Adipose tissue (tissue), 3 donors: ENCODE results near the gene METTL9. TPM values are rescaled to one million over a fixed set of nuclear protein-coding genes. Genes with fewer than 3 reads are reported as not detected.
"Not testable (repeated sequence)": the region's sequence is repeated elsewhere in the genome, so short reads cannot be mapped to it uniquely, and the experiment has no call there.

ENCODE experiments used
- H3K27ac ChIP-seq: one replicate; pipeline ENCODE4 v1.5.1; 2013; ENCODE audit warnings: low read depth, low read length
- WGBS, 3 donors: extraction: QIAGEN DNeasy Blood & Tissue Kit; methylation state at CpG; one replicate each; pipeline ENCODE4 v1.1.7; 2013; 5-methylcytosine and 5-hydroxymethylcytosine counted together
- polyA plus RNA-seq, 3 donors: library from polyadenylated mRNA; stranded (reverse); fragments of 200-250 nt; gene quantifications; one replicate each; pipeline ENCODE4 v1.2.3, GENCODE V29; 2013
- donor health status: healthy with polysubstance abuse.
- donor health status: Bipolar disorder and iron deficiency.
- donor health status: healthy.

METTL9 gene
- 10 to 100 TPM; 25.3 to 72.7 (median 72.1) TPM for polyA plus RNA-seq

GRCh38 chr16:21599122-21600030 lies at the start of gene METTL9:
TSS of gene METTL9 (plus strand) at chr16:21599577. CDS start at chr16:21599734, 157 bp downstream.
- 0 to 1% (median 0%) methylated on average over 55 to 99 of the region's 100 CpGs for WGBS, 3 donors
- peak within 1 kb of the TSS; percentile 71 for H3K27ac ChIP-seq

DNA sequence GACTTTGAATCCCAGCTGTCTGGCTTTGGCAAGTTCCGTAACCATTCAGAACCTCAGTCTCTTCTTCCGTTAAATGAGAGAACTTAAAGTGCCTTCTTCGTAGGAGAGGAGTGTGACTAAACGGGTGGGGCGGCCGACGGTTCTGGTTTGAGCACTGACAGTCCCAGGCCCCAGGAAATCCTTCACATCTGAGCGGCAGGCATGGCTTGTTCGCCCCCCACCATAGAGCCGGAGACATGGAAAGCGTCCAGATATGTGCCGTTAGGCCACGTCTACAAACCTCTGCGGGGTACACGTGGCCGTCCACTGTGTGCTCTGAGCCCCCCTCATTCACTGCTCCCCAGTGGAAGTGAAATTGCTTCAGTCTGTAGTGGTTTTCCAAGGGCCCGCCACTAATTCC lies 49.4 kb upstream of the METTL9 start:
- WGBS, 3 donors, result 87 to 90% (median 90%) methylated on average over 17 of the region's 17 CpGs
- H3K27ac ChIP-seq, result not testable (repeated sequence)

- 31 to 65% (median 64%) methylated on average over 1 of the region's 5 CpGs for whole genome bisulfite sequencing, 3 donors
Observed at GRCh38 chr16:21550435-21550834, 48.9 kb upstream of the METTL9 start.

DNA sequence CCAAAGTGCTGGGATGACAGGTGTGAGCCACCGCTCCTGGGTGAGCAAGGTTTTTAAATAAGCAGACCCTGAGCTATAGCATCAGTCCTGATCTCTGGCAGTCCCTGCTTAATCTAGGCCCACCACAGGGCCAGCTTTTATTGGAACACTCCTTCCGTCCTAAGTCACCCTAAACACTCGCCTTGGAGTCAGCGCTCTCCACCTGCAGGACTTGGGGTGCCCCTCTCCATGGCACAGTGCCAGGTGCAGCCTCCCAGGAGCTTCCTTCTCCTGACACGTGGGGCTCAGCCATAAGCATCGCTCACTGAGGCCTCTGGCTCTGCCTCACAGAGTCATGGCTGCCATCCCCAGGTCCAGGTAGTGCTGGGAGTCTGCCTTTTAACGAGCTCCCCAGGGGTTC lies 48.3 kb upstream of the METTL9 start:
- WGBS, 3 donors, result 85 to 90% (median 87%) methylated on average over 4 of the region's 7 CpGs
- not testable (repeated sequence) for H3K27ac ChIP-seq

More at GRCh38 chr16:21550435-21550834, 48.9 kb upstream of the METTL9 start:
- not testable (repeated sequence) for H3K27ac ChIP-seq

DNA sequence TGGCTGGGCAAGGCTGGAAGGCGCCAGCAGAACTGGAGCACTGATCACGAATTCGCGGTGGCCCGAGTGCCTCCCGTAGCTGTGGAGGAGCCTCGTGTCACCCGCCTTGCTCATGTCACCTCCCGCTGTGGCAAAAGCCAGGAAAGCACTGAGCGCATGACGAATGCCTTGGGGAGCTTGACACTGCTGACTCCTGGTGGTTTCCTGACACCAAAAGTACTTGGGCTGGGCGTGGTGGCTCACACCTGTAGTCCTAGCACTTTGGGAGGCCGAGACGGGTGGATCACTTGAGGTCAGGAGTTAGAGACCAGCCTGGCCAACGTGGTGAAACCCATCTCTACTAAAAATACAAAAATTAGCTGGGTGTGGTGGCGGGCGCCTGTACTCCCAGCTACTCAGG lies 47.8 kb upstream of the METTL9 start:
- not testable (repeated sequence) for H3K27ac ChIP-seq
- WGBS, 3 donors, result 83 to 86% (median 85%) methylated on average over 12 to 16 of the region's 17 CpGs

- WGBS, 3 donors, result 79 to 87% (median 86%) methylated on average over 19 of the region's 19 CpGs
- not testable (repeated sequence) for H3K27ac ChIP-seq
Observed at GRCh38 chr16:21553481-21554296, 45.7 kb upstream of the METTL9 start.

GRCh38 chr16:21554795-21555585 lies 44.4 kb upstream of the METTL9 start:
- H3K27ac ChIP-seq, result no peak overlapping the region
- 30 to 33% (median 32%) methylated on average over 41 of the region's 41 CpGs for WGBS, 3 donors

DNA sequence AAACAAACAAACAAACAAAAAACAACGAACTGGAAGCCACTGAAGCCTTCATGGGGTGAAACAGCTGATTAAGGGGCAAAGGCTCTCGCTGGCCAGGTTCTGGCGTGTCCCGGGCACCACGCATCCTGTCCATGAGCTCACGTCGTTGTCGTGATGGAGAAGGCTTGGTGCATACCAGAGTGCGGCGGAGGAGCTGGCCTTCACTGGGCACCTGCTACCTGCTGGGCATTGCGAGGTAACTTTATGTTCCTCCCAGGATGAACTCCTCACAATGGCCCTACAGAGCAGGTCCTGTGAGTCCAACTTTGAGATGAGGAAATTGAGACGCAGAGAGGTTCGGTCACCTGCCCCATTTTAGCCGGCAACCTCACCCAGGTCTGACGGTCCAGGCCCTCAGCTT lies 43.8 kb upstream of the METTL9 start:
- not testable (repeated sequence) for H3K27ac ChIP-seq
- 85 to 89% (median 88%) methylated on average over 15 of the region's 15 CpGs for WGBS, 3 donors

DNA sequence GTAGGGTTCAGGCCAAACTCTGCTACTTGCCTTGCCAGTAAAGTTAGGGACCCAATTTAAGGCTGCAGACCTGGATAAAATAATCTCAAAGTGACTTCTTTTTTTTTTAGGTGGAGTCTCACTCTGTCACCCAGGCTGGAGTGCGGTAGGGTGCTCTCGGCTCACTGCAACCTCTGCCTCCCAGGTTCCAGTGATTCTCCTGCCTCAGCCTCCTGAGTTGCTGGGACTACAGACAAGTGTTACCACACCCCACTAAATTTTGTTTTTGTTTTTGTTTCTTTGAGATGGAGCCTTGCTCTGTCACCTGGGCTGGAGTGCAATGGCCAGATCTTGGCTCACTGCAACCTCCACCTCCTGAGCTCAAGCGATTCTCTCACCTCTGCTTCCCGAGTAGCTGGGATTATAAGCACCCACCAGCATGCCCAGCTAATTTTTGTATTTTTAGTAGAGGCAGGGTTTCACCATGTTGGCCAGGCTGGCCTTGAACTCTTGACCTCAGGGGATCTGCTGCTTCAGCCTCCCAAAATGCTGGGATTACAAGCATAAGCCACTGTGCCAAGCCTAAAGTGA lies 43.3 kb upstream of the METTL9 start:
- H3K27ac ChIP-seq, result not testable (repeated sequence)
- 82 to 94% (median 87%) methylated on average over 4 of the region's 4 CpGs for WGBS, 3 donors

DNA sequence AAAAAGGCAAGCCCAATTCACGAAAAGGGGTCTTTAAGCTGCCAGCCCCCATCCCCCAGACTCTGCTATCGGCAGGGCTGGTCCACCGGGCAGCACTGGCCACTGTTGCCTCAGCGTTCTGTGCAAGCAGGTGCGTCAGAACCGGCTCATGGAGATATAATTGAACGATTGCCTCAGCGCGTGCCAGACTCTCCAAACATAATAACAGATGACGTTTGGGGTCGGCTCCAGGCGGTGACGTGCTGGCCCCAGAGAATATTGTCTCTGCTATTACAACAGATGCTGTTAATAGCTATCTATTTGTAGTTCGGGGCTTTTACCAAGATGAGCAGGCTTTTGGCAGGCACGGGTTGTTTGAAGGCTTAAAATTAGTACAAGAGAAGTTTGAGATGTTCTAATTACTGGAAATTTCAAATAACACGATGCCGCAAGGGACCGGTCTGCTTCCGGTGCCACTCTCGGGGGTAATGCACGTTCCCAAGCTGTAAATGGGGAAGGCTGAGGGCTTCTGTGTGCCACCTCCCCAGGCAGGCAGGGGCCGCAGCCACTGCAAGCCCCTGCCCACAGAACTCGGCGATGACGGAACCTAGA lies 42.6 kb upstream of the METTL9 start:
- not testable (repeated sequence) for H3K27ac ChIP-seq
- 57 to 60% (median 59%) methylated on average over 23 to 24 of the region's 25 CpGs for WGBS, 3 donors

DNA sequence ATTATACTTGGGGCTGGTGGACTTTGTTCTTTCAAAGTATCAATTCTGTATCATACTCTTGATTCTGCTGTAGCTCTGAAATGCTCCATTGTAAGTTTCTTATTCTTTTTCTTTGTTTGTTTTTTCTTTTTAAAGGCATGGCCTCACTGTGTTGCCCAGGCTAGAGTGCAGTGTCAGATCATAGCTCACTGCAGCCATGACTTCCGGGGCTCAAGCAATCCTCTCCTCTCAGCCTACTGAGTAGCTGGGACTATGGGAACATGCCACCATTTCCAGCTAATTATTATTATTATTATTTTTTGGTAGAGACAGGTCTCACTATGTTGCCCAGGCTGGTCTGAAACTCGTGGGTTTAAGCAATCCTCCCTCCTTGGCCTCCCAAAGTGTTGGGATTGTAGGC lies 38.9 kb upstream of the METTL9 start:
- WGBS, 3 donors, result 76 to 82% (median 78%) methylated on average over 2 of the region's 2 CpGs
- H3K27ac ChIP-seq, result no peak overlapping the region

DNA sequence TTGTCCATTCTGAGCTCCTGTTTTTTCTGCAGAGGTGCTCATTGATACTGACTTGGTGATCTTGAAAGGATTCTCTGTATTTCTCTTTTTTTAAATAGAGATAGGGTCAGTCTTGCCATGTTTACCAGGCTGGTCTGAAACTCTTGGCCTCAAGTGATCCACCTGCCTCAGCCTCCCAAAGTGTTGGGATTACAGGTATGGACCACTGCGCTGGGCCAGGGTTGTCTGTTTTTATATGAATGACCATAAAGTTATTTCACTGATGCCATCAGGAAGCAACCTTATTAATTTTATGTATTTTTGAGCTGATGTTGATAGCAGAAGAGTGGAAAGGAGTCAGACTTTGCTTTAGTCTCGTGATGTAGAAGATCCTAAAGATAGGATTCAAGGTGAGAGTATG lies 35.7 kb upstream of the METTL9 start:
- H3K27ac ChIP-seq, result no peak overlapping the region
- 91 to 94% (median 93%) methylated on average over 2 of the region's 2 CpGs for WGBS, 3 donors

DNA sequence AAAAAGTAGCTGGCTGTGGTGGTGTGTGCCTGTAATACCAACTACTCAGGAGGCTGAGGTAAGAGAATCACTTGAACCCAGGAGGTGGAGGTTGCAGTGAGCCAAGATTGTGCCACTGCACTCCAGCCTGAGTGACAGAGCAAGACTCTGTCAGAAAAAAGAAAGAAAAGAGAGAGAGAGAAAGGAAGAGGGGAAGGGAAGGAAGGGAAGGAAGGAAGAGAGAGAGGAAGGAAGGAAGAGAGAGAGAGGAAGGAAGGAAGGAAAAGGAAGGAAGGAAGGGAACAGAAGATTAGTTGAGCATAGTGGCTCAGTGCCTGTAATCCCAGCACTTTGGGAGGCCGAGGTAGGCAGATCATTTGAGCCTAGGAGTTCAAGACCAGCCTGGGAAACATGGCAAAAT lies 35.0 kb upstream of the METTL9 start:
- not testable (repeated sequence) for H3K27ac ChIP-seq
- 65 to 82% (median 72%) methylated on average over 1 of the region's 1 CpG for WGBS, 3 donors

DNA sequence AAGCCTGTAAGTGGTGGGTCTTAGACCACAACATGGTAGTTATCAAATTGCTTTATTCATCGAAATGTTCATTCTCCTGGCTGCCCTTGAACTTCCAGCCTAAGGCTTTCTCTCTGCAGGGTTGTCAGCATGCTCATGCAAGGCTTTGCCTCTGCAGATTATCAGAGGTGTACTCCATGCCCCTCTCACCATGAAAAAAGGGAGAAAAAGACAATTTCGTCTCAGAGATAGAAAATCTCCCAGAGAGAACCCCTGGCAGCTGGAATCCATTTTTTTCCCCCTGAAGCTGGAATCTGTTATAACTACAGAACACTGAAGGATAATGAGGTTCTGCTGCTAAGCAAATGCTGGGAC lies 33.9 kb upstream of the METTL9 start:
- 68 to 89% (median 85%) methylated on average over 2 of the region's 2 CpGs for WGBS, 3 donors
- no peak overlapping the region for H3K27ac ChIP-seq

DNA sequence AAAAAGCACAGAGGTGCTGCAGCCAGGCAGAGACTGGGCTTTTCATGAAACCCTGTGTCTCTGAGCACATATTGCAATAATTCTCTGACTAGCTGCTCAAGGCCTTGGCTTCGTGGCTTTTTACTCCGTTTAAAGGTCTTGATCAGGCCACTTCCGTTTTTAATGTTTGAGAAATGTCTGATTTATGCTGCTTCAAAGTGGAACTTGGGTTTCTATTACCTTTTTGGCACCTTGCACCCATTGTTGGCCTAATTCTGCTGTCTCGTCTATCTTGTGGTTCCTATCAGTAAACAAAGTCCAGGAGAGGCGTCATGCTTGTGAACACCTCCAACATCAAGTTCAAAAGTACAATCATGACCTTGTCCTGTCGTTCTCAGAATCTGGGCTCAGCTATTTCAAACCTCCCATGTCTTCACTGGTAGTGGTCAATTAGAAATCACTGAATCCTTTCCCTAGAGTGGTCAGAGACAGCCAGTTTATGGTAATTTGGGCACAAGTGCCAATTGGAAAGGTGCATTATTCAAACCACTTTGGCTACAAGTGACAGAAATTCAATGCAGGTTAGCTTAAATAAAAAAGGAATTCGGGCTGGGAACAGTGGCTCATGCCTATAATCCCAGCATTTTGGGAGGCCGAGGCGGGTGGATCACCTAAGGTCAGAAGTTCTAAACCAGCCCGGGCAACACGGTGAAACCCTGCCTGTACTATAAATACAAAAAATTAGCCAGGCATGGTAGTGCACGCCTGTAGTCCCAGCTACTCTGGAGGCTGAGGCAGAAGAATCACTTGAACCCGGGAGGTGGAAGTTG lies 33.3 kb upstream of the METTL9 start:
- no peak overlapping the region for H3K27ac ChIP-seq
- 59 to 74% (median 73%) methylated on average over 13 of the region's 13 CpGs for WGBS, 3 donors

GRCh38 chr16:21566891-21567414 lies 32.4 kb upstream of the METTL9 start:
- no peak overlapping the region for H3K27ac ChIP-seq
- 77 to 81% (median 79%) methylated on average over 4 of the region's 4 CpGs for WGBS, 3 donors

DNA sequence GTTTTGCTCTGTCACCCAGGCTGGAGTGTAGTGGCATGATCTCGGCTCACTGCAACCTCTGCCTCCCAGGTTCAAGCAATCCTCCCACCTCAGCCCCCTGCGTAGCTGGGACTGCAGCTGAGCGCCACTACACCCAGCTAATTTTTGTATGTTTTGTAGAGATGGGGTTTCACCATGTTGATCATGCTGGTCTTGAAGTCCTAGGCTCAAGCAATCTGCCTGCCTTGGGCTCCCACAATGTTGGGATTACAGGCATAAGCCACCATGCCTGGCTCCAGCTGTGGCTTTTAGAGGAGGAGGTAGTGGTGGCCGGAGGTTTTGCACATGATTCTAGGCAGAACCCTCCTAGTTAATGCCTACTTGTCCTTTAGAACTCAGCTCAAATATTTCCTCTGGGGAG lies 31.9 kb upstream of the METTL9 start:
- 90 to 96% (median 91%) methylated on average over 4 of the region's 4 CpGs for whole genome bisulfite sequencing, 3 donors
- not testable (repeated sequence) for H3K27ac ChIP-seq
